DOHH2 (cell line): ENCODE results near the gene RUFY1.
"Not testable (repeated sequence)": the region's sequence is repeated elsewhere in the genome, so short reads cannot be mapped to it uniquely, and the experiment has no call there.

Source experiments
- H3F3A ChIP-seq: fragments of 200-600 bp; sonication (generic), shearing (Covaris generic); 2 replicates; pipeline ENCODE4 v1.6.0; 2016; ENCODE audit warnings: antibody characterized with exemption, mild to moderate bottlenecking; ENCODE audit not compliant: control insufficient read depth, insufficient read depth
- H3K27ac ChIP-seq: fragments of 200-600 bp; sonication (generic); 2 replicates; pipeline ENCODE4 v1.5.1; 2014; ENCODE audit warnings: low read depth, mild to moderate bottlenecking, low read length, moderate library complexity
- H3K27me3 ChIP-seq: fragments of 200-600 bp; sonication (generic); 2 replicates; pipeline ENCODE4 v1.6.1; 2014; ENCODE audit warnings: mild to moderate bottlenecking, low read length, mixed read lengths; ENCODE audit not compliant: control insufficient read depth
- H3K36me3 ChIP-seq: fragments of 200-600 bp; sonication (generic); 2 replicates; pipeline ENCODE4 v1.6.1; 2014; ENCODE audit warnings: mild to moderate bottlenecking, low read length, moderate library complexity, mixed read lengths; ENCODE audit not compliant: control insufficient read depth
- H3K4me1 ChIP-seq: fragments of 200-600 bp; sonication (generic); 2 replicates; pipeline ENCODE4 v1.6.1; 2014; ENCODE audit warnings: mild to moderate bottlenecking, low read length, mixed read lengths; ENCODE audit not compliant: control insufficient read depth
- H3K4me2 ChIP-seq: fragments of 200-600 bp; sonication (generic); 2 replicates; pipeline ENCODE4 v1.6.0; 2014; ENCODE audit warnings: mild to moderate bottlenecking, low read length, moderate library complexity
- H3K4me3 ChIP-seq: fragments of 200-600 bp; sonication (generic); 2 replicates; pipeline ENCODE4 v1.5.1; 2014; ENCODE audit warnings: mild to moderate bottlenecking, low read length, mixed read lengths
- H3K79me2 ChIP-seq: fragments of 200-600 bp; sonication (generic); 2 replicates; pipeline ENCODE4 v1.6.1; 2014; ENCODE audit warnings: mild to moderate bottlenecking, low read length, mixed read lengths; ENCODE audit not compliant: control insufficient read depth
- H3K9me2 ChIP-seq: fragments of 200-600 bp; sonication (generic); replicated peaks from 2 replicates; pipeline ENCODE4 v1.6.1; 2014; ENCODE audit warnings: mild to moderate bottlenecking, low read length, mixed read lengths; ENCODE audit not compliant: control insufficient read depth
- H3K9me3 ChIP-seq: fragments of 200-600 bp; sonication (generic); 2 replicates; pipeline ENCODE4 v1.6.1; 2014; ENCODE audit warnings: antibody characterized with exemption, low read length, mixed read lengths; ENCODE audit not compliant: control insufficient read depth, insufficient read depth
- H4K20me1 ChIP-seq: fragments of 200-600 bp; sonication (generic); 2 replicates; pipeline ENCODE4 v1.6.0; 2014; ENCODE audit warnings: low read depth, mild to moderate bottlenecking, antibody characterized with exemption, low read length, moderate library complexity; ENCODE audit not compliant: control insufficient read depth, insufficient read depth
- EZH2phosphoT487 ChIP-seq: fragments of 200-600 bp; sonication (generic); IDR thresholded peaks from 2 replicates; pipeline ENCODE4 v1.6.1; 2017; ENCODE audit warnings: borderline replicate concordance, mild to moderate bottlenecking, antibody characterized with exemption, low read length, moderate library complexity, mixed read lengths
- TF ChIP-seq, protein P1 (sequence below): fragments of 200-600 bp; sonication (generic); IDR thresholded peaks from one replicate; pipeline ENCODE4 v1.5.1; 2014; ENCODE audit warnings: antibody characterized with exemption, mild to moderate bottlenecking, low read depth, low read length; ENCODE audit not compliant: poor library complexity, severe bottlenecking

The RUFY1 gene, protein sequence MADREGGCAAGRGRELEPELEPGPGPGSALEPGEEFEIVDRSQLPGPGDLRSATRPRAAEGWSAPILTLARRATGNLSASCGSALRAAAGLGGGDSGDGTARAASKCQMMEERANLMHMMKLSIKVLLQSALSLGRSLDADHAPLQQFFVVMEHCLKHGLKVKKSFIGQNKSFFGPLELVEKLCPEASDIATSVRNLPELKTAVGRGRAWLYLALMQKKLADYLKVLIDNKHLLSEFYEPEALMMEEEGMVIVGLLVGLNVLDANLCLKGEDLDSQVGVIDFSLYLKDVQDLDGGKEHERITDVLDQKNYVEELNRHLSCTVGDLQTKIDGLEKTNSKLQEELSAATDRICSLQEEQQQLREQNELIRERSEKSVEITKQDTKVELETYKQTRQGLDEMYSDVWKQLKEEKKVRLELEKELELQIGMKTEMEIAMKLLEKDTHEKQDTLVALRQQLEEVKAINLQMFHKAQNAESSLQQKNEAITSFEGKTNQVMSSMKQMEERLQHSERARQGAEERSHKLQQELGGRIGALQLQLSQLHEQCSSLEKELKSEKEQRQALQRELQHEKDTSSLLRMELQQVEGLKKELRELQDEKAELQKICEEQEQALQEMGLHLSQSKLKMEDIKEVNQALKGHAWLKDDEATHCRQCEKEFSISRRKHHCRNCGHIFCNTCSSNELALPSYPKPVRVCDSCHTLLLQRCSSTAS

DNA sequence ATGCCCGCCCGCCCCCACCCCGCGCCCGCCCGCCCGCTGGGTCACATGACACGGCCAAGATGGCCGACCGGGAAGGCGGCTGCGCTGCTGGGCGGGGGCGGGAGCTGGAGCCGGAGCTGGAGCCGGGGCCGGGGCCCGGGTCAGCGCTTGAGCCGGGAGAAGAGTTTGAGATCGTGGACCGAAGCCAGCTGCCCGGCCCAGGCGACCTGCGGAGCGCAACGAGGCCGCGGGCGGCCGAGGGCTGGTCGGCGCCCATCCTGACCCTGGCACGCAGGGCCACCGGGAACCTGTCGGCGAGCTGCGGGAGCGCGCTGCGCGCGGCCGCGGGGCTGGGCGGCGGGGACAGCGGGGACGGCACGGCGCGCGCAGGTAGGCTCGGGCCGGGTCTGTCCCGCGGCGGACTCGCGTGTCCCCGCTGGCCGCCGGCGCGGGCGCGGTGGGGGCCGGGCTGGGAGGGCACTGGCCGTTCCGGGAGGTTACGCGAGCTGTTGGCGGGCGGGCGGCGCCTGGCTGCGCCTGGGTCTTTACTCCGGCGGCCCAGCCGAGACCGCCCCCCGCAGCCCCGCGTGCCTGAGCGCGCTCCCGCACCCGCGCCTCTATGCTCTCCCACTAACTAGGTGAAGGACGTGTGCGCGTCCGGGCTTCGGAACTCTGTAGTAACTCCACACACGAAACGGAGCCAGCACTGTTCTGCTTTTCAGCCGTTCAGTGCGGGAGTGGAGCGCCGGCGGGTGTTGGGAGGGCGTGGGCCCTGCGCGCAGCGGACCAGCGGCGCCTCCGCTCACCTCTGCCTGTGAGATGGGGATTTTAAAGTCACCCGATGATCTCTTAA is at the start of gene RUFY1:
TSS of gene RUFY1 (plus strand) at position 44 of the 832 bp plus-strand sequence. CDS start at position 60, 16 bp downstream.
- no peak for TF ChIP-seq EZH2phosphoT487
- TF ChIP-seq, protein P1, sequence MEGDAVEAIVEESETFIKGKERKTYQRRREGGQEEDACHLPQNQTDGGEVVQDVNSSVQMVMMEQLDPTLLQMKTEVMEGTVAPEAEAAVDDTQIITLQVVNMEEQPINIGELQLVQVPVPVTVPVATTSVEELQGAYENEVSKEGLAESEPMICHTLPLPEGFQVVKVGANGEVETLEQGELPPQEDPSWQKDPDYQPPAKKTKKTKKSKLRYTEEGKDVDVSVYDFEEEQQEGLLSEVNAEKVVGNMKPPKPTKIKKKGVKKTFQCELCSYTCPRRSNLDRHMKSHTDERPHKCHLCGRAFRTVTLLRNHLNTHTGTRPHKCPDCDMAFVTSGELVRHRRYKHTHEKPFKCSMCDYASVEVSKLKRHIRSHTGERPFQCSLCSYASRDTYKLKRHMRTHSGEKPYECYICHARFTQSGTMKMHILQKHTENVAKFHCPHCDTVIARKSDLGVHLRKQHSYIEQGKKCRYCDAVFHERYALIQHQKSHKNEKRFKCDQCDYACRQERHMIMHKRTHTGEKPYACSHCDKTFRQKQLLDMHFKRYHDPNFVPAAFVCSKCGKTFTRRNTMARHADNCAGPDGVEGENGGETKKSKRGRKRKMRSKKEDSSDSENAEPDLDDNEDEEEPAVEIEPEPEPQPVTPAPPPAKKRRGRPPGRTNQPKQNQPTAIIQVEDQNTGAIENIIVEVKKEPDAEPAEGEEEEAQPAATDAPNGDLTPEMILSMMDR = no peak
- Histone ChIP-seq H3K4me2 (peak within 1 kb of the TSS; percentile 73), H3K9me3 (no peaks in the 10 kb centered on the region), H4K20me1 (no peaks in the 10 kb centered on the region), H3K27ac (peak within 1 kb of the TSS; percentile 80), H3K27me3 (no peaks in the 10 kb centered on the region), H3F3A (peaks cover 6% of the 10 kb centered on the region), H3K9me2 (no peaks in the 10 kb centered on the region), H3K4me1 (peaks cover 55% of the 10 kb centered on the region), H3K36me3 (peaks cover 17% of the 10 kb centered on the region), H3K79me2 (peaks cover 49% of the 10 kb centered on the region), H3K4me3 (peak within 1 kb of the TSS; percentile 88)

DNA sequence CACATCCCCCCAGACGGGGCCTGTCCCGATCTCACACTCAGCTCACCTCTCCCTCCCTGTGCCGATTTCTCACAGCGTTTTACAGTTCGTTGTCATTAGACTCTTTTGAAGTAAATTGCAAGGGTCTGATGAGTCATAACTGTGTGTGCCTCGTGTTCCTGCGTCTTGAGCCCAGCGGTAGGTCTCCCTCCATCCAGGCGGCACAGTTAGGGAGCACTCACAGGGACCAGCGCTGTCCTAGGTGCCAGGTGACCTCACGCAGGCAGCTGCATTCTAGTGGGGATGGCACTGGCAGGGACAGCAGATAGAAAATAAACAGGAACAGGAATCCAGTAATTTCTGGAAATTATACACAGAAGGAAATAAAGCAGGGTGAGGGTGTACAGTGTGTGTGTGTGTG is 48.4 kb upstream of the RUFY1 start:
- not testable (repeated sequence) for H4K20me1 ChIP-seq, H3K79me2 ChIP-seq, H3K27me3 ChIP-seq, H3K9me2 ChIP-seq, H3K4me1 ChIP-seq, H3F3A ChIP-seq, H3K4me2 ChIP-seq, H3K27ac ChIP-seq, H3K9me3 ChIP-seq, H3K36me3 ChIP-seq, H3K4me3 ChIP-seq

DNA sequence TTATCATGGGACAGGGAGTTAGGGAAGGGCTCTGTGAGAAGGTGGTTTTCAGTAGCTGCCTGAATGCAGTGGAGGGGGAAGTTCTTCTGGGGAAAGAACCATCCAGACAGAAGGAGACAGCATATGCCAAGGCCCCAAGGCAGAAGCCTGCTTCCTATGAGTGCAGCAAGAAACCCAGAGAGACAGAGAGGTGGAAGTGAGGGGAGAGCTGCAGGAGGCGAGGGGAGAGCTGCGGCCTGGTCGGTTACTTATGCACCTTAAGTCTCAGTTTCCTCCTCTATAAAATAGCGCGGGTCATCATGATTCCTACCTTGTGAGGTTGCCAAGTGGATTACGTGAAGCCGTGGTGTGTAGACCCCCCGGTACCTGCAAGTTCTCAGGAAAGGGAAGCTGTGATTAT is 47.9 kb upstream of the RUFY1 start:
- H3K4me1 ChIP-seq, H3K4me3 ChIP-seq, H3K27me3 ChIP-seq, H3K9me2 ChIP-seq, H3K27ac ChIP-seq, H3F3A ChIP-seq, H3K36me3 ChIP-seq, H3K79me2 ChIP-seq, H4K20me1 ChIP-seq, H3K9me3 ChIP-seq, H3K4me2 ChIP-seq: not testable (repeated sequence)

DNA sequence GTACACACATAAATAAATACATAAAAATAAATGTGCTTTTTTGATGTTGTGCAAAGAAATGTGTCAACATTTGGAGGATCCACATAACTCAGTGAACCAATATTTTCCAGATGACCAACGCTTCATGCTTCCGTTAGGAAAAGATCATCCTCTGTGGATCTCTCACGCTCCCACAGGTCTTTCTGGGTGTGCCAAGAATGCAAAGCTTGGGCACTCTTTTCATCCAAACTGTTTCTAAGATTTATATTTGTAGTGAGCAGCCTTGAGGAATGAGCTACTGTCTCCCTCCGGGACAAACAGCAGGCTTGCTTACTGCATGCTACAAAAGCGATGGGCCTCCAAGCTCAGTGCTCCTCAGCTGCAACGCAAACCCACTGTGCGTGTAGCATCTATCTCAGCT is 46.2 kb upstream of the RUFY1 start:
- no peak for TF ChIP-seq EZH2phosphoT487
- TF ChIP-seq, protein P1 = no peak
- H3K9me3 ChIP-seq = no peaks in the 10 kb centered on the region
- H3K36me3 ChIP-seq = no peaks in the 10 kb centered on the region
- no peaks in the 10 kb centered on the region for H3F3A ChIP-seq
- no peaks in the 10 kb centered on the region for H4K20me1 ChIP-seq
- H3K27me3 ChIP-seq = no peaks in the 10 kb centered on the region
- no peaks in the 10 kb centered on the region for H3K79me2 ChIP-seq
- no peaks in the 10 kb centered on the region for H3K9me2 ChIP-seq
- H3K4me1 ChIP-seq = peaks cover 12% of the 10 kb centered on the region
- no peak overlapping the region for H3K4me2 ChIP-seq
- H3K4me3 ChIP-seq = no peak overlapping the region
- H3K27ac ChIP-seq = no peak overlapping the region
